CD4-positive, CD25-positive, alpha-beta regulatory T cell (primary cell): ENCODE data around the gene LGALS8. TPM values are rescaled to one million over a fixed set of nuclear protein-coding genes. Genes with fewer than 3 reads are reported as not detected.

Experiments used
- ATAC-seq, 2 donors: fragments of 150-1000 bp; cut with Tn5 transposase; one replicate each; pipeline ENCODE4 v1.10.0; 2021; ENCODE audit warnings: low read depth in 2 of 2, moderate number of reproducible peaks in 2 of 2, moderate library complexity in 1 of 2
- DNase-seq, 3 donors: peaks; one replicate each; pipeline versions ENCODE4 v3.0.0 to v3.0.0-alpha.2; 2012 to 2022; ENCODE audit warnings: mixed read lengths in 1 of 3
- H3K27ac ChIP-seq: one replicate; pipeline ENCODE4 v1.7.0; 2013; ENCODE audit warnings: mild to moderate bottlenecking, low read length; ENCODE audit not compliant: insufficient read depth, poor library complexity, severe bottlenecking
- H3K27me3 ChIP-seq: one replicate; pipeline ENCODE4 v1.7.0; 2013; ENCODE audit warnings: low read length; ENCODE audit not compliant: control insufficient read depth, insufficient read depth
- H3K36me3 ChIP-seq: one replicate; pipeline ENCODE4 v1.7.0; 2013; ENCODE audit warnings: mild to moderate bottlenecking, low read length, moderate library complexity; ENCODE audit not compliant: control insufficient read depth, insufficient read depth
- H3K4me1 ChIP-seq: 2 replicates; pipeline ENCODE4 v1.7.0; 2013; ENCODE audit warnings: mild to moderate bottlenecking, low read length; ENCODE audit not compliant: insufficient read depth, control insufficient read depth, poor library complexity, severe bottlenecking
- H3K4me3 ChIP-seq: one replicate; pipeline ENCODE4 v1.7.0; 2013; ENCODE audit warnings: low read depth, mild to moderate bottlenecking, low read length, moderate library complexity
- H3K9me3 ChIP-seq, 2 experiments: 1 replicate in 1 of 2; 2 replicates in 1 of 2; pipeline ENCODE4 v1.7.0; 2013; ENCODE audit warnings: low read length in 2 of 2, mild to moderate bottlenecking in 1 of 2, moderate library complexity in 1 of 2; ENCODE audit not compliant: control insufficient read depth in 2 of 2
- H3K27ac Mint-ChIP-seq, 3 donors: one replicate each; pipeline ENCODE4 v1.8.0; 2020 to 2022; ENCODE audit warnings: mild to moderate bottlenecking in 3 of 3, mixed read lengths in 3 of 3, moderate library complexity in 2 of 3
- H3K27me3 Mint-ChIP-seq: one replicate; pipeline ENCODE4 v1.8.0; 2022; ENCODE audit warnings: mild to moderate bottlenecking, mixed read lengths
- H3K36me3 Mint-ChIP-seq: one replicate; pipeline ENCODE4 v1.8.0; 2020; ENCODE audit warnings: mixed read lengths
- H3K4me1 Mint-ChIP-seq, 4 donors: one replicate each; pipeline ENCODE4 v1.8.0; 2020 to 2022; ENCODE audit warnings: mixed read lengths in 4 of 4, mild to moderate bottlenecking in 1 of 4
- H3K4me3 Mint-ChIP-seq, 4 donors: one replicate each; pipeline ENCODE4 v1.8.0; 2020 to 2022; ENCODE audit warnings: mild to moderate bottlenecking in 4 of 4, mixed read lengths in 4 of 4, moderate library complexity in 3 of 4
- H3K9me3 Mint-ChIP-seq, 7 donors: one replicate each; pipeline ENCODE4 v1.8.0; 2020 to 2022; ENCODE audit warnings: mixed read lengths in 7 of 7, mild to moderate bottlenecking in 3 of 7, moderate library complexity in 2 of 7
- polyA plus RNA-seq, 4 donors: library from polyadenylated mRNA; unstranded; fragments of 300-500 nt; fragmentation: Illumina TruSeq; gene quantifications; one replicate each; pipeline ENCODE4 v1.2.3, GENCODE V29; 2021
- total RNA-seq: library from RNA; stranded (reverse); gene quantifications from one replicate; pipeline ENCODE4 v1.2.3, GENCODE V29; 2022

Gene LGALS8
- total and polyA plus RNA-seq, 5 donors from 2014 or later = 53.3 to 183 (median 65.8) TPM

GRCh38 chr1:236545621-236546169, 21.9 kb downstream of the LGALS8 start:
- peak overlapping the region; percentile 85 to 91 (median 88) for H3K27ac Mint-ChIP-seq
- Histone ChIP-seq H3K36me3 (peaks cover 97% of the 10 kb centered on the region), H3K27ac (peak overlapping the region; percentile 56), H3K27me3 (no peaks in the 10 kb centered on the region), H3K4me1 (peaks cover 20% of the 10 kb centered on the region), H3K9me3 (no peaks in the 10 kb centered on the region), H3K4me3 (peak overlapping the region; percentile 38)
- H3K27me3 Mint-ChIP-seq = no peaks in the 10 kb centered on the region
- peaks cover 63% of the 10 kb centered on the region for H3K36me3 Mint-ChIP-seq
- H3K9me3 Mint-ChIP-seq = no peaks in the 10 kb centered on the region
- DNase-seq = peak in 1 of 3 donors; percentile 59
- H3K4me1 Mint-ChIP-seq = peaks cover 11 to 31% (median 24%) of the 10 kb centered on the region in 4 donors
- peak; percentile 67 to 85 for ATAC-seq
- H3K4me3 Mint-ChIP-seq = peak overlapping the region; percentile 29 to 51 (median 42)

GRCh38 chr1:236548452-236548851, 24.7 kb downstream of the LGALS8 start:
- Histone ChIP-seq H3K36me3 (peaks cover 97% of the 10 kb centered on the region), H3K4me1 (peaks cover 20% of the 10 kb centered on the region), H3K9me3 (no peaks in the 10 kb centered on the region), H3K27me3 (no peaks in the 10 kb centered on the region), H3K27ac (no peak overlapping the region), H3K4me3 (no peak overlapping the region)
- H3K36me3 Mint-ChIP-seq = peaks cover 68% of the 10 kb centered on the region
- H3K4me1 Mint-ChIP-seq = peaks cover 11 to 33% (median 25%) of the 10 kb centered on the region in 4 donors
- DNase-seq = no peak
- peaks cover 0 to 1% (median 0%) of the 10 kb centered on the region in 7 donors for H3K9me3 Mint-ChIP-seq
- ATAC-seq = no peak
- no peaks in the 10 kb centered on the region for H3K27me3 Mint-ChIP-seq
- H3K27ac Mint-ChIP-seq = peak overlapping the region; percentile 11 to 85 (median 55)
- H3K4me3 Mint-ChIP-seq = no peak overlapping the region

- H3K4me3 ChIP-seq = no peak overlapping the region
- no peak overlapping the region for H3K4me3 Mint-ChIP-seq
- peak overlapping the region in 2 of 3 donors; percentile 50 to 66 for H3K27ac Mint-ChIP-seq
- peaks cover 0 to 1% (median 0%) of the 10 kb centered on the region in 7 donors for H3K9me3 Mint-ChIP-seq
- no peaks in the 10 kb centered on the region for H3K27me3 ChIP-seq
- peaks cover 6% of the 10 kb centered on the region for H3K4me1 ChIP-seq
- H3K9me3 ChIP-seq = no peaks in the 10 kb centered on the region
- H3K27ac ChIP-seq = no peak overlapping the region
- peaks cover 68% of the 10 kb centered on the region for H3K36me3 Mint-ChIP-seq
- H3K4me1 Mint-ChIP-seq = peaks cover 5 to 12% (median 9%) of the 10 kb centered on the region in 4 donors
- ATAC-seq (no peak), DNase-seq (no peak)
- H3K36me3 ChIP-seq = peaks cover 98% of the 10 kb centered on the region
- no peaks in the 10 kb centered on the region for H3K27me3 Mint-ChIP-seq
These were observed 27.4 kb downstream of the LGALS8 start for GRCh38 chr1:236550961-236551851.

- no peak overlapping the region for H3K27ac ChIP-seq
- H3K36me3 ChIP-seq = peaks cover 98% of the 10 kb centered on the region
- no peaks in the 10 kb centered on the region for H3K27me3 ChIP-seq
- Mint-ChIP-seq H3K9me3 (peaks cover 0 to 1% (median 0%) of the 10 kb centered on the region in 7 donors), H3K4me3 (no peak overlapping the region), H3K27ac (peak overlapping the region in 1 of 3 donors; percentile 66), H3K4me1 (peaks cover 0 to 6% (median 3%) of the 10 kb centered on the region in 4 donors), H3K36me3 (peaks cover 67% of the 10 kb centered on the region), H3K27me3 (no peaks in the 10 kb centered on the region)
- ATAC-seq (no peak), DNase-seq (no peak)
- no peaks in the 10 kb centered on the region for H3K4me1 ChIP-seq
- no peaks in the 10 kb centered on the region for H3K9me3 ChIP-seq
- H3K4me3 ChIP-seq = no peak overlapping the region
These were observed 28.3 kb downstream of the LGALS8 start for GRCh38 chr1:236552096-236552495.

- H3K27me3 ChIP-seq = no peaks in the 10 kb centered on the region
- H3K4me1 Mint-ChIP-seq = peaks cover 0 to 6% (median 2%) of the 10 kb centered on the region in 4 donors
- H3K36me3 ChIP-seq = peaks cover 97% of the 10 kb centered on the region
- H3K4me3 ChIP-seq = no peak overlapping the region
- no peaks in the 10 kb centered on the region for H3K27me3 Mint-ChIP-seq
- H3K27ac ChIP-seq = no peak overlapping the region
- DNase-seq = no peak
- peaks cover 0 to 1% (median 0%) of the 10 kb centered on the region in 7 donors for H3K9me3 Mint-ChIP-seq
- H3K27ac Mint-ChIP-seq = no peak overlapping the region
- no peak for ATAC-seq
- no peaks in the 10 kb centered on the region for H3K4me1 ChIP-seq
- H3K4me3 Mint-ChIP-seq = no peak overlapping the region
- peaks cover 61% of the 10 kb centered on the region for H3K36me3 Mint-ChIP-seq
- no peaks in the 10 kb centered on the region for H3K9me3 ChIP-seq
These were observed 29.1 kb downstream of the LGALS8 start for GRCh38 chr1:236552901-236553300.

- H3K4me1 ChIP-seq = no peaks in the 10 kb centered on the region
- H3K4me3 ChIP-seq = no peak overlapping the region
- Mint-ChIP-seq H3K4me3 (no peak overlapping the region), H3K36me3 (peaks cover 60% of the 10 kb centered on the region), H3K27me3 (no peaks in the 10 kb centered on the region), H3K4me1 (peaks cover 0 to 6% (median 2%) of the 10 kb centered on the region in 4 donors), H3K27ac (no peak overlapping the region), H3K9me3 (peaks cover 0 to 1% (median 0%) of the 10 kb centered on the region in 7 donors)
- H3K27ac ChIP-seq = no peak overlapping the region
- DNase-seq = no peak
- H3K9me3 ChIP-seq = no peaks in the 10 kb centered on the region
- H3K27me3 ChIP-seq = no peaks in the 10 kb centered on the region
- H3K36me3 ChIP-seq = peaks cover 97% of the 10 kb centered on the region
- no peak for ATAC-seq
These were observed 29.6 kb downstream of the LGALS8 start for GRCh38 chr1:236553370-236553769.

DNA sequence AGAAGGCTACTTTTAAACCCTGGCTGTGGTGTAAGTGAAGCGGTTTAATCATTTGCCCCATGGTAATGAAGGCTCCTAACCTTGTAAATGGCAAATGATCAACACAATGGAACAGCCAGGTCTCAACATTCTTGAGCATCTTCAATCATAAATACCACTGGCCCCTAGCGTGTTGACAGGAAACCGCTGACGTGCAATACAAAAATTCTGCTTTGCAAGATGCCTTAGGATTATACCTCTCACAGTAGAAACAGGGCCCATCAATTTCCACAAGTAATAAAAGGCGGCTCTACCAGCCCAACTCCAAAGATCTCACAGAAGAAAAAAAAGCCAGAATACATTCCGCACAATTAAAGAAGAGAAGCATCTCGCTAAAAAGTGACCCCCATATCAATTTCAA, 32.8 kb downstream of the LGALS8 start:
- Mint-ChIP-seq H3K27me3 (no peaks in the 10 kb centered on the region), H3K4me3 (peak overlapping the region in 1 of 4 donors; percentile 33), H3K9me3 (peaks cover 0 to 1% (median 0%) of the 10 kb centered on the region in 7 donors), H3K4me1 (no peaks in the 10 kb centered on the region), H3K27ac (no peak overlapping the region), H3K36me3 (peaks cover 55% of the 10 kb centered on the region)
- DNase-seq (no peak), ATAC-seq (no peak)
- Histone ChIP-seq H3K4me3 (no peak overlapping the region), H3K36me3 (peaks cover 91% of the 10 kb centered on the region), H3K9me3 (no peaks in the 10 kb centered on the region), H3K27ac (no peak overlapping the region), H3K27me3 (no peaks in the 10 kb centered on the region), H3K4me1 (no peaks in the 10 kb centered on the region)
